Neural progenitor cell (in vitro differentiated cells): ENCODE measurements around the gene RNF111. TPM values are rescaled to one million over a fixed set of nuclear protein-coding genes. Genes with fewer than 3 reads are reported as not detected.
"Not testable (repeated sequence)": the region's sequence is repeated elsewhere in the genome, so short reads cannot be mapped to it uniquely, and the experiment has no call there.

Experiments
- DNase-seq: peaks from one replicate; pipeline ENCODE4 v3.0.0-alpha.2; 2016; ENCODE audit warnings: low spot score
- H2AFZ ChIP-seq: fragments of 200-600 bp; sonication (generic); replicated peaks from 2 replicates; pipeline ENCODE4 v1.6.1; 2016; ENCODE audit warnings: antibody characterized with exemption
- H3F3A ChIP-seq: fragments of 200-600 bp; sonication (generic); 2 replicates; pipeline ENCODE4 v1.6.1; 2016; ENCODE audit warnings: antibody characterized with exemption, low read depth
- H3K27ac ChIP-seq: fragments of 200-600 bp; sonication (generic); 2 replicates; pipeline ENCODE4 v1.5.1; 2016; ENCODE audit warnings: mild to moderate bottlenecking
- H3K27me3 ChIP-seq: fragments of 200-600 bp; sonication (generic); 2 replicates; pipeline ENCODE4 v1.6.1; 2016; ENCODE audit warnings: mild to moderate bottlenecking, moderate library complexity
- H3K36me3 ChIP-seq: fragments of 200-600 bp; sonication (generic); 2 replicates; pipeline ENCODE4 v1.5.1; 2016
- H3K4me1 ChIP-seq: fragments of 200-600 bp; sonication (generic); 2 replicates; pipeline ENCODE4 v1.6.1; 2016; ENCODE audit warnings: mixed run types
- H3K4me2 ChIP-seq: fragments of 200-600 bp; sonication (generic); 2 replicates; pipeline ENCODE4 v1.6.1; 2016
- H3K4me3 ChIP-seq: fragments of 200-600 bp; sonication (generic); 2 replicates; pipeline ENCODE4 v1.5.1; 2016
- H3K79me2 ChIP-seq: fragments of 200-600 bp; sonication (generic); 2 replicates; pipeline ENCODE4 v1.6.1; 2016; ENCODE audit warnings: low read depth
- H3K9ac ChIP-seq: fragments of 200-600 bp; sonication (generic); 2 replicates; pipeline ENCODE4 v1.6.1; 2016
- H3K9me3 ChIP-seq: fragments of 200-600 bp; sonication (generic); 2 replicates; pipeline ENCODE4 v1.5.1; 2016; ENCODE audit warnings: low read depth
- H4K20me1 ChIP-seq: fragments of 200-600 bp; sonication (generic); 2 replicates; pipeline ENCODE4 v1.6.1; 2016; ENCODE audit warnings: low read depth
- H3K27ac Mint-ChIP-seq: 3 replicates; pipeline ENCODE4 v1.8.0; 2021; ENCODE audit warnings: mixed read lengths
- H3K27me3 Mint-ChIP-seq: 2 replicates; pipeline ENCODE4 v1.8.0; 2022; ENCODE audit warnings: low read depth, mild to moderate bottlenecking, inconsistent platforms, moderate library complexity, mixed read lengths; ENCODE audit not compliant: insufficient read depth
- H3K36me3 Mint-ChIP-seq: 3 replicates; pipeline ENCODE4 v1.8.0; 2021; ENCODE audit warnings: mixed read lengths
- H3K4me1 Mint-ChIP-seq: 3 replicates; pipeline ENCODE4 v1.8.0; 2021; ENCODE audit warnings: mixed read lengths
- H3K4me3 Mint-ChIP-seq: 3 replicates; pipeline ENCODE4 v1.8.0; 2021; ENCODE audit warnings: mild to moderate bottlenecking, moderate library complexity, mixed read lengths
- H3K9me3 Mint-ChIP-seq: 3 replicates; pipeline ENCODE4 v1.8.0; 2020; ENCODE audit warnings: mixed read lengths
- CTCF ChIP-seq: fragments of 200-600 bp; sonication (generic); IDR thresholded peaks from 2 replicates; pipeline ENCODE4 v1.5.1; 2017; ENCODE audit warnings: antibody characterized with exemption, mild to moderate bottlenecking
- EZH2 ChIP-seq: fragments of 200-600 bp; sonication (generic); IDR thresholded peaks from 2 replicates; pipeline ENCODE4 v1.6.1; 2017; ENCODE audit warnings: antibody characterized with exemption, mild to moderate bottlenecking, moderate library complexity
- EZH2phosphoT487 ChIP-seq: fragments of 200-600 bp; sonication (generic); IDR thresholded peaks from 2 replicates; pipeline ENCODE4 v1.6.1; 2017; ENCODE audit warnings: antibody characterized with exemption
- total RNA-seq: library from RNA; depleted of rRNA; stranded (reverse); fragments of >200 nt; gene quantifications from 2 replicates; pipeline ENCODE4 v1.2.3, GENCODE V29; 2015; ENCODE audit warnings: low replicate concordance

The RNF111 gene
- total RNA-seq, 1 donor from 2014 or later: 32.3 TPM

GRCh38 chr15:58994906-58995453, 7.5 kb downstream of the RNF111 start:
- Histone ChIP-seq H3K4me3 (no peak overlapping the region), H2AFZ (no peak overlapping the region), H3K4me2 (no peak overlapping the region), H4K20me1 (peaks cover 65% of the 10 kb centered on the region), H3K36me3 (no peaks in the 10 kb centered on the region), H3K4me1 (peaks cover under 1% of the 10 kb centered on the region), H3K9me3 (no peaks in the 10 kb centered on the region), H3K9ac (no peak overlapping the region), H3F3A (no peaks in the 10 kb centered on the region), H3K79me2 (peaks cover 100% of the 10 kb centered on the region), H3K27ac (no peak overlapping the region), H3K27me3 (no peaks in the 10 kb centered on the region)
- H3K27me3 Mint-ChIP-seq: peaks cover 2% of the 10 kb centered on the region
- peaks cover 6% of the 10 kb centered on the region for H3K4me1 Mint-ChIP-seq
- no peaks in the 10 kb centered on the region for H3K9me3 Mint-ChIP-seq
- peaks cover 21% of the 10 kb centered on the region for H3K36me3 Mint-ChIP-seq
- DNase-seq: no peak
- no peak overlapping the region for H3K4me3 Mint-ChIP-seq
- TF ChIP-seq EZH2: no peak
- TF ChIP-seq EZH2phosphoT487: no peak
- TF ChIP-seq CTCF: no peak
- no peak overlapping the region for H3K27ac Mint-ChIP-seq

GRCh38 chr15:58999694-59000093, 12.2 kb downstream of the RNF111 start:
- Mint-ChIP-seq H3K27me3 (peaks cover 2% of the 10 kb centered on the region), H3K36me3 (peaks cover 21% of the 10 kb centered on the region), H3K4me3 (no peak overlapping the region), H3K4me1 (peaks cover 3% of the 10 kb centered on the region), H3K27ac (no peak overlapping the region), H3K9me3 (no peaks in the 10 kb centered on the region)
- no peaks in the 10 kb centered on the region for H3K9me3 ChIP-seq
- H3F3A ChIP-seq: no peaks in the 10 kb centered on the region
- H3K4me3 ChIP-seq: no peak overlapping the region
- peaks cover 99% of the 10 kb centered on the region for H3K79me2 ChIP-seq
- DNase-seq: no peak
- TF ChIP-seq EZH2 (no peak), CTCF (no peak), EZH2phosphoT487 (no peak)
- H4K20me1 ChIP-seq: peaks cover 77% of the 10 kb centered on the region
- no peak overlapping the region for H3K4me2 ChIP-seq
- no peaks in the 10 kb centered on the region for H3K36me3 ChIP-seq
- no peak overlapping the region for H3K9ac ChIP-seq
- no peak overlapping the region for H2AFZ ChIP-seq
- H3K27me3 ChIP-seq: no peaks in the 10 kb centered on the region
- H3K27ac ChIP-seq: no peak overlapping the region
- no peaks in the 10 kb centered on the region for H3K4me1 ChIP-seq

- not testable (repeated sequence) for H3K27me3 ChIP-seq, H3K4me3 Mint-ChIP-seq, H3K4me3 ChIP-seq, H3F3A ChIP-seq, H3K27me3 Mint-ChIP-seq, H3K9me3 ChIP-seq, H3K9me3 Mint-ChIP-seq, DNase-seq, H2AFZ ChIP-seq, H3K27ac ChIP-seq, H3K27ac Mint-ChIP-seq, H3K4me2 ChIP-seq, H3K36me3 ChIP-seq, H3K4me1 Mint-ChIP-seq, H3K9ac ChIP-seq, H3K4me1 ChIP-seq
- Histone ChIP-seq H4K20me1 (peaks cover 74% of the 10 kb centered on the region), H3K79me2 (peaks cover 99% of the 10 kb centered on the region)
- peaks cover 20% of the 10 kb centered on the region for H3K36me3 Mint-ChIP-seq
These were observed 12.8 kb downstream of the RNF111 start for GRCh38 chr15:59000251-59000650.

GRCh38 chr15:59001946-59002345, 14.5 kb downstream of the RNF111 start:
- Histone ChIP-seq H3K4me3 (no peak overlapping the region), H3K4me2 (no peak overlapping the region), H3K27me3 (no peaks in the 10 kb centered on the region), H3K4me1 (no peaks in the 10 kb centered on the region), H3K9me3 (no peaks in the 10 kb centered on the region), H3K9ac (no peak overlapping the region), H3K36me3 (no peaks in the 10 kb centered on the region), H4K20me1 (peaks cover 58% of the 10 kb centered on the region), H2AFZ (no peak overlapping the region), H3K27ac (no peak overlapping the region), H3F3A (no peaks in the 10 kb centered on the region), H3K79me2 (peaks cover 99% of the 10 kb centered on the region)
- Mint-ChIP-seq H3K27me3 (peaks cover 2% of the 10 kb centered on the region), H3K4me1 (no peaks in the 10 kb centered on the region), H3K27ac (no peak overlapping the region), H3K9me3 (no peaks in the 10 kb centered on the region), H3K36me3 (peaks cover 25% of the 10 kb centered on the region), H3K4me3 (no peak overlapping the region)
- no peak for DNase-seq
- no peak for TF ChIP-seq CTCF
- no peak for TF ChIP-seq EZH2phosphoT487
- no peak for TF ChIP-seq EZH2
